ENCODE data around the gene SOCS6.
"Not testable (repeated sequence)": the region's sequence is repeated elsewhere in the genome, so short reads cannot be mapped to it uniquely, and the experiment has no call there.

Gene SOCS6

GRCh38 chr18:70358105-70358406, 69.2 kb downstream of the SOCS6 start:
- DNase-seq (ENCODE audit: low read depth): not testable (repeated sequence)

GRCh38 chr18:70359071-70359470, 70.2 kb downstream of the SOCS6 start:
- DNase-seq (ENCODE audit: low read depth): no peak

- DNase-seq (ENCODE audit: low read depth): no peak
These were observed 73.4 kb downstream of the SOCS6 start for GRCh38 chr18:70362258-70362657.

- no peak for DNase-seq (ENCODE audit: low read depth)
These were observed 75.0 kb downstream of the SOCS6 start for GRCh38 chr18:70363861-70364260.

GRCh38 chr18:70365361-70365760, 76.5 kb downstream of the SOCS6 start:
- no peak for DNase-seq (ENCODE audit: low read depth)

GRCh38 chr18:70366174-70366573, 77.3 kb downstream of the SOCS6 start:
- DNase-seq (ENCODE audit: low read depth): no peak

- DNase-seq (ENCODE audit: low read depth): no peak
These were observed 77.8 kb downstream of the SOCS6 start for GRCh38 chr18:70366670-70367069.

GRCh38 chr18:70367344-70367743, 78.5 kb downstream of the SOCS6 start:
- DNase-seq (ENCODE audit: low read depth): not testable (repeated sequence)

- DNase-seq (ENCODE audit: low read depth): no peak
These were observed 80.1 kb downstream of the SOCS6 start for GRCh38 chr18:70368903-70369302.

- DNase-seq (ENCODE audit: low read depth): no peak
These were observed 82.2 kb downstream of the SOCS6 start for GRCh38 chr18:70370762-70371733.

- DNase-seq (ENCODE audit: low read depth): no peak
These were observed 83.1 kb downstream of the SOCS6 start for GRCh38 chr18:70371908-70372307.

GRCh38 chr18:70372450-70373041, 83.7 kb downstream of the SOCS6 start:
- no peak for DNase-seq (ENCODE audit: low read depth)

GRCh38 chr18:70373042-70373519, 84.2 kb downstream of the SOCS6 start:
- no peak for DNase-seq (ENCODE audit: low read depth)

GRCh38 chr18:70374154-70374553, 85.3 kb downstream of the SOCS6 start:
- DNase-seq (ENCODE audit: low read depth): no peak

- no peak for DNase-seq (ENCODE audit: low read depth)
These were observed 87.5 kb downstream of the SOCS6 start for GRCh38 chr18:70376137-70376913.

GRCh38 chr18:70376914-70377258, 88.0 kb downstream of the SOCS6 start:
- DNase-seq (ENCODE audit: low read depth): no peak

GRCh38 chr18:70377317-70377799, 88.5 kb downstream of the SOCS6 start:
- DNase-seq (ENCODE audit: low read depth): no peak

- no peak for DNase-seq (ENCODE audit: low read depth)
These were observed 89.2 kb downstream of the SOCS6 start for GRCh38 chr18:70377857-70378701.

Measured in activated T-cell treated with anti-CD3 and anti-CD28 coated beads for 1 hour (primary cell).